ENCODE measurements around the gene PRKN. TPM values are rescaled to one million over a fixed set of nuclear protein-coding genes. Genes with fewer than 3 reads are reported as not detected.

PRKN gene
- total and polyA plus RNA-seq, 2 experiments from 2014 or later, result 0.10 to 0.84 TPM

GRCh38 chr6:162450358-162450757 lies 277.2 kb downstream of the PRKN start (continued):
- TF ChIP-seq ZNF462 (CRISPR knock-in tag; IDR thresholded peaks at IDR 0.05) (no peak), JUNB (IDR thresholded peaks at IDR 0.05; ENCODE audit: unreplicated experiment) (no peak), CREB1 (CRISPR knock-in tag; IDR thresholded peaks at IDR 0.05; ENCODE audit: low read depth) (no peak)

DNA sequence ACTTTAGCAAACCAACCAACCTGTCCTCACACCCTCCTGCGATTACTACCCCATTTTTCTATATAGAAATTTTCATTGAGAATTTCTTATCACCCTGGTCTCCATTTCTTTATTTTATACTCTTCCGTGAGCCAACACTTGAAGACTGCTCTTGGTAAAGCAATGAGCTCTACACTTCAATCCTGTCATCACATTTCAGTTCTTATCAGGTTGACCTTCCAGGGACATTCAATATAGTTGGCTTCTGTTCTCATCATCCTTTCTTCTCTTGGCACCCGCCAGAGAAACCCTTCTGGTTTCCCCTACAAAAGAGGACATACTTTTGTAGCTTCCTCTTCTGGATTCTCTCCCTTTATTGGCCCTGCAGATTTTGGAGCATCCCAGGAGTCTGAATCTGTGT lies 279.3 kb downstream of the PRKN start:
- H3K4me2 ChIP-seq, result no peak overlapping the region
- H3K4me1 ChIP-seq (ENCODE audit: insufficient read depth), result no peaks in the 10 kb centered on the region; the same call in 1 of the 2 replicates
- no peak overlapping the region for H2AFZ ChIP-seq
- Mint-ChIP-seq H3K4me1 (peaks cover 6% of the 10 kb centered on the region; the same call in 1 of the 3 replicates), H3K9me3 (no peaks in the 10 kb centered on the region), H3K27me3 (ENCODE audit: insufficient read depth, low read depth, poor library complexity) (peaks cover 1% of the 10 kb centered on the region), H3K27ac (no peak overlapping the region), H3K36me3 (ENCODE audit: low read depth) (no peaks in the 10 kb centered on the region), H3K4me3 (no peak overlapping the region)
- H3K36me3 ChIP-seq (ENCODE audit: insufficient read depth), result no peaks in the 10 kb centered on the region
- no peaks in the 10 kb centered on the region for H3F3A ChIP-seq (replicated peaks; ENCODE audit: low read depth)
- no peaks in the 10 kb centered on the region for H3K79me2 ChIP-seq (replicated peaks; ENCODE audit: insufficient read depth)
- no peak for TF ChIP-seq EZH2 (IDR thresholded peaks at IDR 0.05; ENCODE audit: low read depth, unreplicated experiment)
- TF ChIP-seq CREB1 (CRISPR knock-in tag; IDR thresholded peaks at IDR 0.05; ENCODE audit: low read depth), result no peak
- TF ChIP-seq EZH2phosphoT487 (IDR thresholded peaks at IDR 0.05; ENCODE audit: unreplicated experiment), result no peak
- TF ChIP-seq ZNF462 (CRISPR knock-in tag; IDR thresholded peaks at IDR 0.05), result no peak
- H3K27me3 ChIP-seq (ENCODE audit: insufficient read depth), result no peaks in the 10 kb centered on the region
- no peak overlapping the region for H3K4me3 ChIP-seq
- H4K20me1 ChIP-seq (replicated peaks; ENCODE audit: insufficient read depth), result no peaks in the 10 kb centered on the region
- H3K27ac ChIP-seq (ENCODE audit: low read depth), result no peak overlapping the region
- no peak for DNase-seq (ENCODE audit: low spot score)
- no peak for ATAC-seq
- H3K9me2 ChIP-seq (ENCODE audit: insufficient read depth), result no peaks in the 10 kb centered on the region

Data from GM23338 (cell line).